Measurements from ENCODE around the gene ATP2A3.

DNA sequence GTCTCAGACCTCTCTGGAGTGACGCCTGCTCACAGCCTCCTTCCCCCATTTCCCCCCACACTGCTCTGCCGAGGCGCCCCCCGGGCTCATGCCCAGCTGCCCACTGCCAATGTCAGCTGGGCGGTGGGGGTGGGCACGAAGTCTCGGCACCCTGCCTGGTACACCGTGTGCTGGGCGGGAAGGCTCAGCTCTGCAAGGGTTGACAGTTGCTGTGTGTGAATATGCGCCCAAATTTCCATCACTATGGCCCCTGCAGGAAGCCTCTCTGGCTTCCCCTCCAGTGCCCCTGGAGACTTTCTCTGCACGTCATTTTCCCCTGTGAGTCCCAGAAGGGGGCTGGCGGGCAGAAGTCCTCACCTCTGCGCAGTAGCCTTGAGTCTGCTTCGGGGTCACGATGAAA, 59.7 kb downstream of the ATP2A3 start:
- no peak for TF ChIP-seq EZH2 (IDR thresholded peaks at IDR 0.05; ENCODE audit: low read depth)
- TF ChIP-seq, protein P1, sequence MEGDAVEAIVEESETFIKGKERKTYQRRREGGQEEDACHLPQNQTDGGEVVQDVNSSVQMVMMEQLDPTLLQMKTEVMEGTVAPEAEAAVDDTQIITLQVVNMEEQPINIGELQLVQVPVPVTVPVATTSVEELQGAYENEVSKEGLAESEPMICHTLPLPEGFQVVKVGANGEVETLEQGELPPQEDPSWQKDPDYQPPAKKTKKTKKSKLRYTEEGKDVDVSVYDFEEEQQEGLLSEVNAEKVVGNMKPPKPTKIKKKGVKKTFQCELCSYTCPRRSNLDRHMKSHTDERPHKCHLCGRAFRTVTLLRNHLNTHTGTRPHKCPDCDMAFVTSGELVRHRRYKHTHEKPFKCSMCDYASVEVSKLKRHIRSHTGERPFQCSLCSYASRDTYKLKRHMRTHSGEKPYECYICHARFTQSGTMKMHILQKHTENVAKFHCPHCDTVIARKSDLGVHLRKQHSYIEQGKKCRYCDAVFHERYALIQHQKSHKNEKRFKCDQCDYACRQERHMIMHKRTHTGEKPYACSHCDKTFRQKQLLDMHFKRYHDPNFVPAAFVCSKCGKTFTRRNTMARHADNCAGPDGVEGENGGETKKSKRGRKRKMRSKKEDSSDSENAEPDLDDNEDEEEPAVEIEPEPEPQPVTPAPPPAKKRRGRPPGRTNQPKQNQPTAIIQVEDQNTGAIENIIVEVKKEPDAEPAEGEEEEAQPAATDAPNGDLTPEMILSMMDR (conservative IDR thresholded peaks at IDR 0.05): no peak
